ENCODE measurements around the gene KANSL1.
"Not testable (repeated sequence)": the region's sequence is repeated elsewhere in the genome, so short reads cannot be mapped to it uniquely, and the experiment has no call there.

The KANSL1 gene

GRCh38 chr17:46190763-46191162 is 2.5 kb downstream of the KANSL1 start:
- Histone ChIP-seq H3K27ac (peak overlapping the region; percentile 40 to 99), H3K4me3 (peak overlapping the region; percentile 97)
- TF ChIP-seq, protein P1, sequence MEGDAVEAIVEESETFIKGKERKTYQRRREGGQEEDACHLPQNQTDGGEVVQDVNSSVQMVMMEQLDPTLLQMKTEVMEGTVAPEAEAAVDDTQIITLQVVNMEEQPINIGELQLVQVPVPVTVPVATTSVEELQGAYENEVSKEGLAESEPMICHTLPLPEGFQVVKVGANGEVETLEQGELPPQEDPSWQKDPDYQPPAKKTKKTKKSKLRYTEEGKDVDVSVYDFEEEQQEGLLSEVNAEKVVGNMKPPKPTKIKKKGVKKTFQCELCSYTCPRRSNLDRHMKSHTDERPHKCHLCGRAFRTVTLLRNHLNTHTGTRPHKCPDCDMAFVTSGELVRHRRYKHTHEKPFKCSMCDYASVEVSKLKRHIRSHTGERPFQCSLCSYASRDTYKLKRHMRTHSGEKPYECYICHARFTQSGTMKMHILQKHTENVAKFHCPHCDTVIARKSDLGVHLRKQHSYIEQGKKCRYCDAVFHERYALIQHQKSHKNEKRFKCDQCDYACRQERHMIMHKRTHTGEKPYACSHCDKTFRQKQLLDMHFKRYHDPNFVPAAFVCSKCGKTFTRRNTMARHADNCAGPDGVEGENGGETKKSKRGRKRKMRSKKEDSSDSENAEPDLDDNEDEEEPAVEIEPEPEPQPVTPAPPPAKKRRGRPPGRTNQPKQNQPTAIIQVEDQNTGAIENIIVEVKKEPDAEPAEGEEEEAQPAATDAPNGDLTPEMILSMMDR (IDR thresholded peaks at IDR 0.05) = no peak
- no peak for DNase-seq (ENCODE audit: low spot score)

DNA sequence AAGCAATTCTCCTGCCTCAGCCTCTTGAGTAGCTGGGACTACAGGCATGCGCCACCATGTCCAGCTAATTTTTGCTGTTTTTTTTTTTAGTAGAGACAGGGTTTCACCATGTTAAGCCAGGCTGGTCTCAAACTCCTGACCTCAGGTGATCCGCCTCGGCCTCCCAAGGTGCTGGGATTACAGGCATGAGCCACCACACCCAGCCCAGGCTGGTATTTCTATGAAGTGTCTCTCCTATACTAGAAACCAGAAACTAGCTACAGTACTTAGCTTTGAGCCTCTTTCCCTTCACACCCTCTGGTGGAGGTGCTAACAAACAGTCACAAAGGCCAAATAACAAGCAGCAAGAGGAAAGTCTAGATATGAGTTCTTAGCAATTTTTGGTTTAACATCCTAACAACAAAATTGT is 6.4 kb downstream of the KANSL1 start:
- not testable (repeated sequence) for H3K27ac ChIP-seq

GRCh38 chr17:46184696-46185095 is 8.5 kb downstream of the KANSL1 start:
- no peak for DNase-seq (ENCODE audit: low spot score)
- TF ChIP-seq, protein P1 (IDR thresholded peaks at IDR 0.05) = no peak
- Histone ChIP-seq H3K4me3 (no peak overlapping the region), H3K27ac (no peak overlapping the region)

More for the DNA sequence above, 6.4 kb downstream of the KANSL1 start:
- not testable (repeated sequence) for H3K4me3 ChIP-seq; DNase-seq (ENCODE audit: low spot score)

GRCh38 chr17:46183383-46183782 is 9.8 kb downstream of the KANSL1 start:
- DNase-seq (ENCODE audit: low spot score); H3K4me3 ChIP-seq; H3K27ac ChIP-seq: not testable (repeated sequence)

- no peak overlapping the region for H3K27ac ChIP-seq
- TF ChIP-seq, protein P1 (IDR thresholded peaks at IDR 0.05) = no peak
- no peak overlapping the region for H3K4me3 ChIP-seq
- DNase-seq (ENCODE audit: low spot score) = no peak
These were observed 10.3 kb downstream of the KANSL1 start for GRCh38 chr17:46182961-46183360.

- no peak for DNase-seq (ENCODE audit: low spot score)
- no peak overlapping the region for H3K4me3 ChIP-seq
- no peak overlapping the region for H3K27ac ChIP-seq
- TF ChIP-seq, protein P1 (IDR thresholded peaks at IDR 0.05) = no peak
These were observed 11.3 kb downstream of the KANSL1 start for GRCh38 chr17:46181940-46182339.

GRCh38 chr17:46181316-46181715 is 11.9 kb downstream of the KANSL1 start:
- not testable (repeated sequence) for H3K4me3 ChIP-seq; DNase-seq (ENCODE audit: low spot score); H3K27ac ChIP-seq

DNA sequence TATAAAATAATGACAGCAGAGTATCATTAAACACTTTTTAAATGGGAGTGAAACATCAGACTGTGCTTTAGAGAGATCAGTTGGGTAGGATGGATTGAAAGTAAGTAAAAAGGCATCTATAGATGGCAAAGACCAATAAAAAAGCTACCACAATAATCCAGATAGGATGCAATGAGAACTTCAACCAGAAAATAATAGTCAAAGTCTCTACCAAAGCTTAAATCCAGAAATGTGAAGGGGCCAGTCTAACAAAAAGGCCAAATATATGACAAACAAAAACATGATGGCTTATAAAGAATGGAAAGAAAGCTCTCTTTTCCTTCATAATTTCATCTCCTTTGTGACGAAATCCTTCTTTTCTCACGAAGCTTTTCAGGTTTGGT is 12.3 kb downstream of the KANSL1 start:
- Histone ChIP-seq H3K27ac (no peak overlapping the region), H3K4me3 (no peak overlapping the region)
- DNase-seq (ENCODE audit: low spot score) = no peak
- TF ChIP-seq, protein P1 (IDR thresholded peaks at IDR 0.05) = no peak

DNA sequence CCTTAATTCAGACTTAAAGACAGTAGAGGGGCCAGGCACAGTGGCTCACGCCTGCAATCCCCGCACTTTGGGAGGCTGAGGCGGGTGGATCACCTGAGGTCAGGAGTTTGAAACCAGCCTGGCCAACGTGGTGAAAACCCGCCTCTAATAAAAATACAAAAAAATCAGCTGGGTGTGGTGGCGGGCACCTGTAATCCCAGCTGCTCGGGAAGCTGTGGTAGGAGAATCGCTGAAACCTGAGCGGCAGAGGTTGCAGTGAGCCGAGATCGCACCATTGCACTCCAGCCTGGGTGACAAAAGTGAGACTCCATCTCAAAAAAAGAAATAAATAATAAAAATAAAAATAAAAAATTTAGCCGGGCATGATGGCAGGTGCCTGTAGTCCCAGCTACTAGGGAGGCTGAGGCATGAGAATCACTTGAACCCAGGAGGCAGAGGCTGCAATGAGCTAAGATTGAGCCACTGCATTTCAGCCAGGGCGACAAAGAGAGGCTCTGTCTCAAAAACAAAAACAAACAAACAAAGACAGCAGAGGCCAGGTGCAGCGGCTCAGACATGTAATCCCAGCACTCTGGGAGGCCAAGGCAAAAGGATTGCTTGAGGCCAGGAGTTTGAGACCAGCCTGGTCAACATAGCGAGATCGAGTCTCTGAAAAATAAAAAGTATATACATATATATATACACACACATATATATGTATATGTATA is 12.9 kb downstream of the KANSL1 start:
- not testable (repeated sequence) for DNase-seq (ENCODE audit: low spot score); H3K27ac ChIP-seq; H3K4me3 ChIP-seq

Measured in coronary artery (tissue), 2 donors.